Hippocampal formation (tissue), 2 donors: Measurements from ENCODE around the gene HAUS8.
"Not testable (repeated sequence)": the region's sequence is repeated elsewhere in the genome, so short reads cannot be mapped to it uniquely, and the experiment has no call there.

ENCODE experiments used
- DNase-seq, 2 donors: peaks; one replicate each; lab custom pipeline; 2025; lab: John Stamatoyannopoulos, UW

The HAUS8 gene

DNA sequence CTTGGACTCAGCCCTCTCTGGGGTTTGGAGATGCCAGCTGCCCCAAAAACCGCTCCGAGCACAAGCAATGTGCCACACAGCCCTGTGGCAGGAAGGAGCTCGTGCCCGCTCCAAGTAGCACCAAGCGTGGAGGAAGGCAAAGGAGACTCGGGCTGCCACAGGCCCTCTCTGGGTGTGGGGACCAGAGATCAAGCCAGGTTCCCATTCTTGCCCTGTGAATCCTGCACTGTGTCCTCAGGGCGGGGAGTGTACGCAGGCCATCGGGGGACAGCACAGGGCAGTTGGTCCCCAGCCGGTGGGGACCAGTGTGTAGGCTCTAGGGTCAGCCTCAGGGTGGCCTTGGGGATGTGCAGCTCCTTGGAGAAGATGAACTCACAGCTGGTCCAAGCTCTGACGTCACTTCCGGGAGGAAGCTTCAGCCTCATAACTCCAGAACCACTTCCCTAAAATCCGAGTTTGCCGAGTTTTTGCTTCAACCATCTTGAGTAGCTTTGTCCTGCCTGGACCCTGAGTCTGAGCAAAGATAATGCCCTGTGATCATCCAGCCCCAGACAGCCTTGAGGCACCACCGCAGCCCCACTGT lies 39.3 kb downstream of the HAUS8 start:
- DNase-seq = no peak

DNA sequence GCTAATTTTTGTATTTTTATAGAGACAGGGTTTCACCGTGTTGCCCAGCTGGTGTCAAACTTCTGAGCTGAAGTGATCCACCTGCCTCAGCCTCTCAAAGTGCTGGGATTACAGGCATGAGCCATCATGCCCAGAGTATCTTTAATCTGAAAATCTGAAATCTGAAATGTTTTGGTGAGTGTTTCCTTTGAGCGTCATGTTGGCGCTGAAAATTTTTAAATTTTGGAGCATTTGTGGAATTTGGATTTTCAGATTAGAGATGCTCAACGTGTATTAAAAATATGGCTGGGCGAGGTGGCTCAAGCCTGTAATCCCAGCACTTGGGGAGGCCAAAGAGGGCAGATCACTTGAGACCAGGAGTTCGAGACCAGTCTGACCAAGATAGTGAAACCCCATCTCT lies 43.5 kb downstream of the HAUS8 start:
- no peak for DNase-seq

DNA sequence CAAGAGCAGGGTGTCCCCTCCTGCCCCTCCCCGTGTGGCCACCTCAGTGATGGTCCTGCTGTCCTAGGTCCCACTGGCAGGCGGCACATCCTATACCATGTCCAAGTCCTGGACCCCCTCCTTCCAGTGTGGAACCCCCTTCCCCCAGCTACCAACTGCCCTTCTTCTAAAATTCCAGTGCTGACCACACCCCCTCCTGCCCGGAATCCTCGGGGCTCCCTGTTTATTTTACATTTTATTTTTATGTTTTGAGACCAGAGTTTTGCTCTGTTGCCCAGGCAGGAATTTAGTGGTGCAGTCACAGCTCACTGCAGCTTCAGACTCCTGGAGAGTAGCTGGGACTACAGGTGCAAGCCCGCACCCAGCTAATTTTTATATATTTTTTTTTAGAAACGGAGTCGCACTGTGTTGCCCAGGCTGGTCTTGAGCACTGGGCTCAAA lies 47.7 kb downstream of the HAUS8 start:
- no peak for DNase-seq

- no peak for DNase-seq
These were observed 48.3 kb downstream of the HAUS8 start, which contains the start of gene CPAMD8 for GRCh38 chr19:17026706-17027534. Gene CPAMD8, minus strand, starts transcription at chr19:17026810. Its CDS starts 168 bp downstream, at chr19:17026642.

- DNase-seq = no peak
These were observed 49.1 kb downstream of the HAUS8 start for GRCh38 chr19:17025991-17026658.

GRCh38 chr19:17025361-17025760 lies 49.9 kb downstream of the HAUS8 start:
- no peak for DNase-seq

GRCh38 chr19:17024941-17025340 lies 50.3 kb downstream of the HAUS8 start:
- not testable (repeated sequence) for DNase-seq

DNA sequence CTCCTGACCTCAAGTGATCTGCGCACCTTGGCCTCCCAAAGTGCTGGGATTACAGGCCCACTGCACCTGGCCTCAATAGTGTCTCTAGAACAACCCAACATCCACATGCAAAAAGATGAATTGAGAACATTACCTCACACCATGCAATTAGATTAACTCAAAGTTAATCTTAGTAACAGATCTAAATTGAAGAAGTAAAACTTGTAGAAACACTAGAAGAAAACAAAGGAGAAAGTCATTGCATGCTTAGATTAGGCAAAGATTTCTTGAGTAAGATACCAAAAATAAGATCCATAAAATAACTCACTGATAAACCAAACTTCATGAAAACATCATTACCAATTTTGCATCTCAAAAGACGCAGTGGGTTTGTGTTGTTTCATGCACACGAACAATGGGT lies 51.4 kb downstream of the HAUS8 start:
- no peak for DNase-seq

GRCh38 chr19:17022738-17023137 lies 52.5 kb downstream of the HAUS8 start:
- no peak for DNase-seq

- DNase-seq = peak in 1 of 2 donors; percentile 0
These were observed 53.3 kb downstream of the HAUS8 start for GRCh38 chr19:17021793-17022590.

- no peak for DNase-seq
These were observed 53.9 kb downstream of the HAUS8 start for GRCh38 chr19:17021328-17021727.

DNA sequence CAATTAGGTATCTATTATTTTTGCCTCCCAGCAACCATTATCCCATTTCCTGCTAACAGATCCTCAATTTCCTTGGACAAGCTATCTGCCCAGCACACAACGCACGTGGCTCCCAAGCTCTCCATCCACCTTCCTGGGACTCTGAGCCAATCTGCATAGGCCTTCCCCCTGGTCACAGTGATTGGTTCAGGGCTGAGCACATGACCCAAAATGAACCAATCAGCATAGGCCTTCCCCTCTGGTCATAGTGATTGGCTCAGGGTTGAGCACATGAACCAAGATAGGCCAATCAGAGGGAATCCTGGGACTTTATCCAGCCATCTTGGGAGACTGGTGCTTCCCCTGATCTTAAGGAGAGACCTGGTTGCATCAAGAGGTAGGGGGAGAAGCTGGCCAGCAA lies 54.4 kb downstream of the HAUS8 start:
- DNase-seq = no peak

GRCh38 chr19:17020385-17020784 lies 54.9 kb downstream of the HAUS8 start:
- DNase-seq = peak in 1 of 2 donors; percentile 1

- not testable (repeated sequence) for DNase-seq
These were observed 60.9 kb downstream of the HAUS8 start for GRCh38 chr19:17014212-17014861.

DNA sequence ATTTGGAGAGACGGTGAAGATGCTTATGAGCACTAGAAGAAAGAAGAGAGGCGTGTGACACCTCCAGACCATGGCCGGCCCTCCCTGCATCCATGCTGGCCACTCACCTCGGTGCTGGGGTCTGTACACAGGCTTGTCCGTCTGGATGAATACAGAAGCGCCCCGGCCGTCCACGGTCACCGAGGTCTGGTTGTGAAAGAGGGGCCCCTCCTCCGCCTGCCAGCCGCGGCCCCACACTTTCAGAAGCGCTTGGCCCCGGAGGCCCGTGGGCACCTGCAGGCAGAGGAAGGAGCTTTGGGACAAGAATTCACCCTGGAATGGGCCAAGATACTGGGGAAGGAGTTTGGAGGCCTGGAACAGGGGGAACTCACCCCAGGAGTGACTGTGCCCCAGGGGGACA lies 63.8 kb downstream of the HAUS8 start:
- no peak for DNase-seq

GRCh38 chr19:17006579-17006978 lies 68.7 kb downstream of the HAUS8 start:
- no peak for DNase-seq

GRCh38 chr19:17005000-17005399 lies 70.3 kb downstream of the HAUS8 start:
- DNase-seq = no peak

DNA sequence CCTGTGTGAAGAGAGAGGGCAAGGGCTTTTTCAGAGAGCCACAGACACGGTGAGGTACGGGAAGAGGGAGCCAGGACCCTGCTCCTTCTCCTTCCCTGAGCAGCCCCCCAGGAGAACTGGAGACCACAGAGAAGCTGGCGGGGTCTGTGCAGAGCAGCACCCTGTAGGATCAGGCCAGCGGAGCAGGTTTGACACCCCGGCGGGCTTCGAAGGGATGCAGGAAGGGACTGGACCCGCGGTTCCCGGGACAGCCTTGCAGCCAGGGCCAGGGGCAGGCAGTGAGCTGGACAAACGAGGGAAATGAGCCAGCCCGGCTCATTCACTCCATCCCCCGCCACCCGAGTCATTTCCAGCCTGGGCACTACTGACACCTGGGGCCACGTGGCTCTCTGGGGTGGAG lies 70.9 kb downstream of the HAUS8 start:
- no peak for DNase-seq

DNA sequence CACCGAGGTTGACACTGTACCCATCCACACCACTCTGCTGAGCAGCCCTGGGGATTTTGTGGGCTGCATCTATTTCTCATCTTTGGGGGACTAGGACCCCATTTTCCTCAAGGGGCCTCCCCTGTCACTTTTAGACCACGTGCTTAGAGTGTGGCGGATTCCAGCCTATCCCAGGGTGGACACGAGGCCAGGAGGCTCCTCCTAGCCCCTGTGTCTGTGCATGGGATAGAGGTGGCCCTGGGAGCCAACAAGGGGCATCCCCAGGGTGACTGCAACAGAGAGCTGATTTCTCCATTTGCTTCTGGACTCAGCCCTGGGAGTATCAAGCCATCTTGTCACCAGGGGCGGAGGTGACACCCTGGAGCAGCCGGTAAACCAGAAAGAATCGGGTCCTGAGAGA lies 72.8 kb downstream of the HAUS8 start:
- DNase-seq = no peak

DNA sequence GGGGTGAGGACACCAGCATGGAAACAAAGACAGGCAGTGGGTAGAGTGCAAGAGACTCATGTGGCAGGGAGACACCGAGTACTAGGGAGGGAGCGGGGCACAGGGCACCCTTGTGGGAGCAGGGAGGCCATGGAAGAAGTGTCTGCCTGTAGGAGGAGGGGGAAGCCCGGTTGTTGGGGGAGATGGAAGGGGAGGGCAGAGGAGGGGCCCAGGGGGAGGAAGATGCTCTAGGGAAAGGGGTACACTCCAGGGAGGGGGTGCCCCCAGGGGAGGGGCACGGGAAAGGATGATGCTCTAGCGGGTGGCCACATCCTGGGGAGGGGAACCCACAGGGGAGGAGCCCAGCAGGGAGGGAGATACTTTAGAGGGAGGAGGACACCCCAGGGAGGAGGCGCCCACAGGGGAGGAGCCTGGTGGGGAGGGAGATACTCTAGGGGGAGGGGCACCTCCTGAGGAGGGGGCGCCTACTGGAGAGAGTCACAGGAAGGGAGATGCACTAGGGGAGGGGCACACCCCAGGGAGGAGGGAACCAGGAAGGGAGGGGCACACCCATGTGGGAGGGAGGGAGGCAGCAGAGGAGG lies 73.6 kb downstream of the HAUS8 start:
- DNase-seq = no peak
